ENCODE measurements around the gene C19orf33. TPM values are rescaled to one million over a fixed set of nuclear protein-coding genes. Genes with fewer than 3 reads are reported as not detected.
"Not testable (repeated sequence)": the region's sequence is repeated elsewhere in the genome, so short reads cannot be mapped to it uniquely, and the experiment has no call there.

C19orf33 gene
- not detected in 2 replicates for total RNA-seq (2014; rRNA removed; shearing (Covaris generic); ENCODE audit: low replicate concordance)

DNA sequence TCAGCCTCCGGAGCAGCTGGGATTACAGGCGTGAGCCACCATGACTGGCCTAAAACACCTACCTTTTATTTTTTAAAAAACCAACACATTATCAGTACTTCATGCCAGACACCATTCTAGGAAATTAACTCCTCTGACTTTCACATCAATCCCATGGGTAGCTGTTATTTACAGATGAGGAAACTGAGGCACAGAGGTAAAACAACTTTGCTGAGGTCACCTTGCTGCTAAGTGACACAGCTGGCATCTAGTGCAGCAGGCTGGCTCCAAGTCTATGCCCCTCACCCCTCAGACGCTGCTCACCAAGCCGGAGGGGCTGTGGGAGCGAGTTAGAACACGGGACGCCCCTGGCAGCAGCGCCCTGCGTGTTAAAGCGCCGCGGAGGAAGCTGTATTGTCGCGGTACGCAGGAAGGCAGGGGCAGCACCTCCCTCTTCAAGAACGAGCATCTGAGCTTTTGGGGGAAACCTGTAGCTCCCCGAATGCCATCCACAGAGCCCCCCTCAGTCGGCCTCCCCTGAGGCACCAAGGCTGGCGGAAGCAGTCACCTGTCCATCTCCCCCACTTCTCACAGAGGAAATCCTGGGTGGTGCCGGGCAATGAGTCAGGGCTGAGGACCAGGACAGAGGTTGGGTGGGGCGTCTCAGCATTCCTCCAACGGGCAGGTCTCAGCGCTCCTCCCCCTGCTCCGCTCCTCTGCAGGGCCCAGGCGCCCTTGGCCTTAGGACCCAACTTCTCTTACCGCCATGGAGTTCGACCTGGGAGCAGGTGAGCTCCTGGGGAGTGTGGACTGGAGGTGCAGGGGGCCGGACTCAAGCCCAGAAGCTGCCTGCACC lies at the start of gene C19orf33:
TSS of gene C19orf33 (plus strand) at position 735 of the 835 bp plus-strand sequence. CDS start at position 746, 11 bp downstream.
- no peaks in the 10 kb centered on the region for H3K79me2 ChIP-seq (ENCODE audit: low read length)
- no peaks in the 10 kb centered on the region for H3K4me1 ChIP-seq (ENCODE audit: low read length)
- H3K9me3 ChIP-seq (ENCODE audit: low read length) = no peaks in the 10 kb centered on the region
- H3K27me3 ChIP-seq (ENCODE audit: low read length) = no peaks in the 10 kb centered on the region
- no peak within 1 kb of the TSS for H3K9ac ChIP-seq (ENCODE audit: low read length)
- H3K4me2 ChIP-seq (ENCODE audit: low read depth, low read length, poor library complexity, severe bottlenecking) = no peak within 1 kb of the TSS
- no peak within 1 kb of the TSS for H3K4me3 ChIP-seq (ENCODE audit: low read length)
- H2AFZ ChIP-seq (ENCODE audit: low read length) = no peak within 1 kb of the TSS
- DNase-seq = no peak
- no peaks in the 10 kb centered on the region for H3K36me3 ChIP-seq (ENCODE audit: insufficient read depth, low read length)
- H3K9me2 ChIP-seq (replicated peaks; ENCODE audit: insufficient read depth, low read length) = no peaks in the 10 kb centered on the region
- H4K20me1 ChIP-seq (ENCODE audit: insufficient read depth, low read depth, low read length) = no peaks in the 10 kb centered on the region
- no peak within 1 kb of the TSS for H3K27ac ChIP-seq (ENCODE audit: low read length)

DNA sequence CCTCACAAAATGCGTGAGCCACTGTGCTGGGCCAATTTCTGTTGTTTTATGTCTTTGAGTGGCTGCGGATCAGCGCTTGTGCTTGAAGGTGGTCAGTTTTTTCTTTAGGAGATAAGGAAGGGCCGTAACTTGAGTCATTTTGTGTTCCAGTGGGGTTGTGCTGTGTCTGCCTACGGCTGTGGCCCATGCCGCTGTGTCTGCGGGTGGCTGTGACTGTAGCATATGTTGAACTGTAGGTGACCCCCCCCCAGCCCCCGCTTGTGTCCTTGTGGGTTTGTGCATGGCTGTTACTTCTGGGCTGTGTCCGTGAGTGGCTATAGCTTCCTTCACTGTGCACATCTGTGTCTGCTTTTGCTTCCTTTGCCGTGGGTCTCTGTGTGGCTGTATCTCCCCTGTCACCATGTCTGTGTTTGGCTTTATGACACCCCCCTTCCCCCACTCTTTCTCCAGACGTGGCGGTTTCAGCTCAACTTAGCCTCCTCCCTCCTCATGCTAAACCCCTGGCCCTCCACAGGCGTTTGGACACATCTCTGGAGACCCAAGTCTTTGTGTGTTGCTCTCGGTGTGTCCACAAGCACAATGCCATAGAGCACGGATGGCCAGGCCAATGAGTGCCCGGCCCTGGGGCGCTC lies 48.6 kb upstream of the C19orf33 start:
- H3K36me3 ChIP-seq (ENCODE audit: insufficient read depth, low read length) = no peaks in the 10 kb centered on the region
- no peak overlapping the region for H3K27ac ChIP-seq (ENCODE audit: low read length)
- no peaks in the 10 kb centered on the region for H3K27me3 ChIP-seq (ENCODE audit: low read length)
- no peak overlapping the region for H3K9ac ChIP-seq (ENCODE audit: low read length)
- H3K79me2 ChIP-seq (ENCODE audit: low read length) = no peaks in the 10 kb centered on the region
- no peak overlapping the region for H3K4me3 ChIP-seq (ENCODE audit: low read length)
- no peaks in the 10 kb centered on the region for H3K9me2 ChIP-seq (replicated peaks; ENCODE audit: insufficient read depth, low read length)
- H3K9me3 ChIP-seq (ENCODE audit: low read length) = no peaks in the 10 kb centered on the region
- peaks cover 8% of the 10 kb centered on the region for H3K4me1 ChIP-seq (ENCODE audit: low read length)
- no peak overlapping the region for H2AFZ ChIP-seq (ENCODE audit: low read length)
- no peak for DNase-seq
- no peaks in the 10 kb centered on the region for H4K20me1 ChIP-seq (ENCODE audit: insufficient read depth, low read depth, low read length)
- H3K4me2 ChIP-seq (ENCODE audit: low read depth, low read length, poor library complexity, severe bottlenecking) = no peak overlapping the region

DNA sequence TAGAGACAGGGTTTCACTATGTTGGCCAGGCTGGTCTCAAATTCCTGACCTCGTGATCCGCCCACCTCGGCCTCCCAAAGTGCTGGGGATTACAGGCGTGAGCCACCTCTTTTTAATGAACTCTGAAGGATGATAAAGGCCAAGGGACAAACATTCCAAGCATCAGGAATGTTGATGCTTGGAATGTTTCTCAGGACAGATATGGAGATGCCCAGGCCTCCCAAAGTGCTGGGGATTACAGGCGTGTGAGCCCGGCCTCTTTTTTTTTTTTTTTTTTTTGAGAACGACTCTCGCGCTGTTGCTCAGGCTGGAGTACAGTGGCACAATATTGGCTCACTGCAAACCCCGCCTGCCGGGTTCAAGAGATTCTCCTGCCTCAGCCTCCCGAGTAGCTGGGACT lies 42.1 kb upstream of the C19orf33 start:
- H3K9me2 ChIP-seq (replicated peaks; ENCODE audit: insufficient read depth, low read length) = not testable (repeated sequence)

DNA sequence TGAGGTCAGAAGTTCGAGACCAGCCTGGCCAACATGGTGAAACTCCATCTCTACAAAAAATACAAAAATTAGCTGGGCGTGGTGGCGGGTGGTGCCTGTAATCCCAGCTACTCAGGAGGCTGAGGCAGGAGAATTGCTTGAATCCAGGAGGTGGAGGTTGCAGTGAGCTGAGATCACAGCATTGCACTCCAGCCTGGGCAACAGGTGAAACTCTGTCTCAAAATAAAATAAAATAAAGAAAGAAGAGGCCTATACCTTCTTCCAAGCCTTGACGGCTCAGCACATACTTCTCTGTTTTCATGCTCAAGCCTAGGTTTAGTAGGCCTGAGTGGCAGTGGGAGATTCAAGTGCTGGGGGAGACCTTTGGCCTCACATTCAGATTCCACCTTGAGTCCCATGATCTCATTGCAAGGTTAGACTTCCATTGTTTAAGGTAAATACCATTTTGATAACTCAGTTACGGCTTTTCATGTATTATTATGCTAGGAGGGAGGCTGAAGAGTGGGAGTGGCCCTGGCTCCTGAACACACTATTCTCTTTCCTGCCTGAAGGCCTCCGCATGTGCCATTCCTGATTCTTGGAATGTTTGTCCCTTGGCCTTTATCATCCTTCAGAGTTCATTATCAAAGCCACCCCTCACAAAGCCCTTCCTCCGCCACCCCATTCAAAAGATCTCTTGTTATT lies 41.3 kb upstream of the C19orf33 start:
- H3K9me3 ChIP-seq (ENCODE audit: low read length) = no peaks in the 10 kb centered on the region
- no peak overlapping the region for H2AFZ ChIP-seq (ENCODE audit: low read length)
- no peak overlapping the region for H3K9ac ChIP-seq (ENCODE audit: low read length)
- H3K79me2 ChIP-seq (ENCODE audit: low read length) = no peaks in the 10 kb centered on the region
- H3K27me3 ChIP-seq (ENCODE audit: low read length) = no peaks in the 10 kb centered on the region
- no peaks in the 10 kb centered on the region for H3K9me2 ChIP-seq (replicated peaks; ENCODE audit: insufficient read depth, low read length)
- H3K27ac ChIP-seq (ENCODE audit: low read length) = no peak overlapping the region
- H3K4me3 ChIP-seq (ENCODE audit: low read length) = no peak overlapping the region
- H3K4me1 ChIP-seq (ENCODE audit: low read length) = 0 out of 2 replicates have a peak, but pooled peaks cover 3% of the 10 kb centered on the region
- no peak overlapping the region for H3K4me2 ChIP-seq (ENCODE audit: low read depth, low read length, poor library complexity, severe bottlenecking)
- DNase-seq = no peak
- no peaks in the 10 kb centered on the region for H3K36me3 ChIP-seq (ENCODE audit: insufficient read depth, low read length)
- no peaks in the 10 kb centered on the region for H4K20me1 ChIP-seq (ENCODE audit: insufficient read depth, low read depth, low read length)

More for the DNA sequence above, 42.1 kb upstream of the C19orf33 start:
- DNase-seq; H3K9me3 ChIP-seq (ENCODE audit: low read length); H3K27ac ChIP-seq (ENCODE audit: low read length); H3K4me2 ChIP-seq (ENCODE audit: low read depth, low read length, poor library complexity, severe bottlenecking); H3K4me1 ChIP-seq (ENCODE audit: low read length); H3K9ac ChIP-seq (ENCODE audit: low read length); H3K27me3 ChIP-seq (ENCODE audit: low read length); H2AFZ ChIP-seq (ENCODE audit: low read length); H3K4me3 ChIP-seq (ENCODE audit: low read length); H3K36me3 ChIP-seq (ENCODE audit: insufficient read depth, low read length); H4K20me1 ChIP-seq (ENCODE audit: insufficient read depth, low read depth, low read length); H3K79me2 ChIP-seq (ENCODE audit: low read length): not testable (repeated sequence)

DNA sequence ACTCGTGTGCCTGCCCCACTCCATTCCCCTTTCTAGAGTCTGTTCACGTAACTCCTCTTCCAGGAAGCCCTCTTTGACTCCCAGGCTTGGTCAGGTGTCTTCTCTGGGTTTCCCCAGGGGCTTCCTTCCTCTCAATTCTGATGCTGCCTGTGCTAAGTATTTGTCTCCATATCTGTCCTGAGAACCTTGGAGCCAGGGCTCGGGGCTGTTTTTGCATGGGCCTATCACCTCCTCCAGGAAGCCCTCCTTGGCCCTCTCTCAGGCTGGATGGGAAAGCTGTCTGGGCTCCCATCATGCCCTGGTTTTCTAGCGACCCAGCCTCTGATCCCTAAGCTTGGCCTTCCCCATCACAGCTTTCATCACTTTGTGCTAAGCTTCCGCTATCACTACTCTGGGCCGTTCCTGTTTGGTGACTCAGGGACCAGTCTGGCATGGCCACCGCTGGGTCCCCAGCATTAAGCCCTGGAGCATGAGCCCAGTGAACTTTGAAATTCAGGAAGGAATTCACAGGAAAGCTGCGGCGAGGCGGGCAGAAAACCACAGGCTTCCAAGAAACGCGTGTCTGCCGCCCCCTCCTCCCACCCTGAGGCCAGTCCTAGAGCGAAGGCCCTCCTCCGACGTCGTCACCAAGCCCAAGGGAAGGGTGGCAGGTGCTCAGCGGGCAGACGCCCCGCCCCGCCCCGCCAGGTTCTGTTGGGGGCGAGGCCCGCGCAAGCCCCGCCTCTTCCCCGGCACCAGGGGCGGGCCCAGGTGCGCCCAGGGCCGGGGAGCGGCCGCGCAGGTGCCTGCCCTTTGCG lies 40.2 kb upstream of the C19orf33 start:
- Histone ChIP-seq H3K9ac (ENCODE audit: low read length) (no peak overlapping the region), H3K79me2 (ENCODE audit: low read length) (no peaks in the 10 kb centered on the region), H3K9me2 (replicated peaks; ENCODE audit: insufficient read depth, low read length) (no peaks in the 10 kb centered on the region), H3K27ac (ENCODE audit: low read length) (no peak overlapping the region), H3K4me3 (ENCODE audit: low read length) (no peak overlapping the region), H3K4me2 (ENCODE audit: low read depth, low read length, poor library complexity, severe bottlenecking) (no peak overlapping the region), H3K36me3 (ENCODE audit: insufficient read depth, low read length) (no peaks in the 10 kb centered on the region), H3K4me1 (ENCODE audit: low read length) (0 out of 2 replicates have a peak, but pooled peaks cover 3% of the 10 kb centered on the region), H4K20me1 (ENCODE audit: insufficient read depth, low read depth, low read length) (no peaks in the 10 kb centered on the region), H3K27me3 (ENCODE audit: low read length) (no peaks in the 10 kb centered on the region), H3K9me3 (ENCODE audit: low read length) (no peaks in the 10 kb centered on the region), H2AFZ (ENCODE audit: low read length) (no peak overlapping the region)
- no peak for DNase-seq

DNA sequence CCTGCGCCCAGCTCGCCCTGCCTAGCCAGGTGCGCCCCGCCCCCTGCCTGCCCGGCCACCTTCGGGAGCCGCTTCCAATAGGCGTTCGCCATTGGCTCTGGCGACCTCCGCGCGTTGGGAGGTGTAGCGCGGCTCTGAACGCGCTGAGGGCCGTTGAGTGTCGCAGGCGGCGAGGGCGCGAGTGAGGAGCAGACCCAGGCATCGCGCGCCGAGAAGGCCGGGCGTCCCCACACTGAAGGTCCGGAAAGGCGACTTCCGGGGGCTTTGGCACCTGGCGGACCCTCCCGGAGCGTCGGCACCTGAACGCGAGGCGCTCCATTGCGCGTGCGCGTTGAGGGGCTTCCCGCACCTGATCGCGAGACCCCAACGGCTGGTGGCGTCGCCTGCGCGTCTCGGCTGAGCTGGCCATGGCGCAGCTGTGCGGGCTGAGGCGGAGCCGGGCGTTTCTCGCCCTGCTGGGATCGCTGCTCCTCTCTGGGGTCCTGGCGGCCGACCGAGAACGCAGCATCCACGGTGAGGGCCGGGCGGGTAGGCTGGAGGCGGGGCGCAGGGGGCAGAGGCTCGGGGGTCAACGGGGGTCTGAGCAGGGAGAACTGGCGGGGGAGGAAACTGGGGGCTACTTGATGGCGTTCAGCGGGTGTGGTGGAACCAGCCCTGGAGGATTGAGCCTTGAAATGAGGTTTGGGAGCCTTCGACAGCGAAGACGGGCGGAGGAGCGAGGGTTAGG lies 39.4 kb upstream of the C19orf33 start, which contains the start of gene SPINT2:
TSS of gene SPINT2 (plus strand) at position 88 of the 727 bp plus-strand sequence. CDS start at position 408, 320 bp downstream.
- H2AFZ ChIP-seq (ENCODE audit: low read length) = no peak within 1 kb of the TSS
- H3K4me3 ChIP-seq (ENCODE audit: low read length) = no peak within 1 kb of the TSS
- no peak within 1 kb of the TSS for H3K4me2 ChIP-seq (ENCODE audit: low read depth, low read length, poor library complexity, severe bottlenecking)
- H3K27ac ChIP-seq (ENCODE audit: low read length) = no peak within 1 kb of the TSS
- H3K9me2 ChIP-seq (replicated peaks; ENCODE audit: insufficient read depth, low read length) = no peaks in the 10 kb centered on the region
- H3K4me1 ChIP-seq (ENCODE audit: low read length) = 0 out of 2 replicates have a peak, but pooled peaks cover 3% of the 10 kb centered on the region
- no peaks in the 10 kb centered on the region for H3K9me3 ChIP-seq (ENCODE audit: low read length)
- no peak within 1 kb of the TSS for H3K9ac ChIP-seq (ENCODE audit: low read length)
- no peaks in the 10 kb centered on the region for H3K27me3 ChIP-seq (ENCODE audit: low read length)
- no peaks in the 10 kb centered on the region for H3K79me2 ChIP-seq (ENCODE audit: low read length)
- H3K36me3 ChIP-seq (ENCODE audit: insufficient read depth, low read length) = no peaks in the 10 kb centered on the region
- no peak for DNase-seq
- no peaks in the 10 kb centered on the region for H4K20me1 ChIP-seq (ENCODE audit: insufficient read depth, low read depth, low read length)

DNA sequence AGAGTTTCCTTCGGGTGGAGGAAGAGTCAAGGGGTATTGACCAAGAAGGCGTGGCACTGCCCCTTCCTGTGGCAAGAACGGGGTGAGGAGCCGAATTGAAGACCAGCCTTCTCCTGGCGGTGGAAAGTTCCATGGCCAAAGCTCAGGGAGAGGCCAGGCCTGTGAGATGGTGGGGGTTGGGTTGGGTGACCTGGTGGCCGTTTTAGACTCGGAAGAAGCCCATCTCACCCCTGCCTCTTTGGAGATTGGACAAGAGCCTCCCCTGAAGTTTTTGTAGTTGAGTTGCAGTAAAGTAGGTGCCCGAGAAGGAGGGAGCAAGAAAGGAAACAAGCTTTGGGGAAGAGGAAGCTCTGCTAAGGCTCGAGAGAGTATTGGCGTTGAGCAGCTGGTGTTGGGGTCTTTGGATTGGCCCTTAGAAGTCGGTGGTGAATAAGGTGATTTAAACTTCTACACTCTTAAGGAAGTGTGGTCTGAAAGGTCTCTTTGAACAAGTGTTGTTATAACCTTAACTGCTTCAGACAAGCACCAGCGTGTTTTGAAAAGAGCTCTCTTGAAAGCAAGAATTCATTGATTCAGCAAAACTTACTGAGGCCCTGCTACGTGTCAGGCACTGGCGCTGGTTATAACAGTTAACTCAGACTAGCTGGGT lies 38.7 kb upstream of the C19orf33 start:
- Histone ChIP-seq H3K9me2 (replicated peaks; ENCODE audit: insufficient read depth, low read length) (no peaks in the 10 kb centered on the region), H3K79me2 (ENCODE audit: low read length) (no peaks in the 10 kb centered on the region), H2AFZ (ENCODE audit: low read length) (no peak overlapping the region), H3K4me2 (ENCODE audit: low read depth, low read length, poor library complexity, severe bottlenecking) (no peak overlapping the region), H4K20me1 (ENCODE audit: insufficient read depth, low read depth, low read length) (no peaks in the 10 kb centered on the region), H3K27me3 (ENCODE audit: low read length) (no peaks in the 10 kb centered on the region), H3K4me1 (ENCODE audit: low read length) (0 out of 2 replicates have a peak, but pooled peaks cover 3% of the 10 kb centered on the region), H3K36me3 (ENCODE audit: insufficient read depth, low read length) (no peaks in the 10 kb centered on the region), H3K9ac (ENCODE audit: low read length) (no peak overlapping the region), H3K27ac (ENCODE audit: low read length) (no peak overlapping the region), H3K9me3 (ENCODE audit: low read length) (no peaks in the 10 kb centered on the region), H3K4me3 (ENCODE audit: low read length) (no peak overlapping the region)
- DNase-seq = no peak
